HG02870 (cell line): ENCODE data around the gene CLPTM1L.
"Not testable (repeated sequence)": the region's sequence is repeated elsewhere in the genome, so short reads cannot be mapped to it uniquely, and the experiment has no call there.

ENCODE experiments used
- ATAC-seq: cut with Tn5 transposase; IDR thresholded peaks from one replicate; pipeline ENCODE4 v1.9.1; 2021; ENCODE audit warnings: mild to moderate bottlenecking, moderate library complexity; ENCODE audit not compliant: unreplicated experiment

Gene CLPTM1L

GRCh38 chr5:1381370-1382247 is 36.7 kb upstream of the CLPTM1L start:
- no peak for ATAC-seq

DNA sequence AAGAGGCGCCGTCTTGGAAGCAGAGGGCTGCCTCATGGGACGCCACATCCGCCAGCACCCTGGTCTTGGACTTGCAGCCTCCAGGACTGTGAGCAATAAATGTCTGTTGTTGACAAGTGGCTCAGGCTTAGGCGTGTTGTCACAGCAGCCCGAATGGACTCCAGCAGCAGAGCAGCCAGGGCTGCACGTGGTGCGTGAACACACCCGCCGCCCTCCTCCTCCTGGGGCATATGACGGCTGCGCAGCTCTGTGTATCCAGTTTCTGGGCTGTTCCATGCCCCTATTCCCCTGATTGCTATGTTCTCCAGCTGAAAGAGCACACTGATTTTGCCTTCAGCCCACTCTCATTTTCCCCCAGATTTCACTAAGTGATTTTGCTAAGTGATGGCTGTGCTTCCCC is 36.0 kb upstream of the CLPTM1L start:
- no peak for ATAC-seq

DNA sequence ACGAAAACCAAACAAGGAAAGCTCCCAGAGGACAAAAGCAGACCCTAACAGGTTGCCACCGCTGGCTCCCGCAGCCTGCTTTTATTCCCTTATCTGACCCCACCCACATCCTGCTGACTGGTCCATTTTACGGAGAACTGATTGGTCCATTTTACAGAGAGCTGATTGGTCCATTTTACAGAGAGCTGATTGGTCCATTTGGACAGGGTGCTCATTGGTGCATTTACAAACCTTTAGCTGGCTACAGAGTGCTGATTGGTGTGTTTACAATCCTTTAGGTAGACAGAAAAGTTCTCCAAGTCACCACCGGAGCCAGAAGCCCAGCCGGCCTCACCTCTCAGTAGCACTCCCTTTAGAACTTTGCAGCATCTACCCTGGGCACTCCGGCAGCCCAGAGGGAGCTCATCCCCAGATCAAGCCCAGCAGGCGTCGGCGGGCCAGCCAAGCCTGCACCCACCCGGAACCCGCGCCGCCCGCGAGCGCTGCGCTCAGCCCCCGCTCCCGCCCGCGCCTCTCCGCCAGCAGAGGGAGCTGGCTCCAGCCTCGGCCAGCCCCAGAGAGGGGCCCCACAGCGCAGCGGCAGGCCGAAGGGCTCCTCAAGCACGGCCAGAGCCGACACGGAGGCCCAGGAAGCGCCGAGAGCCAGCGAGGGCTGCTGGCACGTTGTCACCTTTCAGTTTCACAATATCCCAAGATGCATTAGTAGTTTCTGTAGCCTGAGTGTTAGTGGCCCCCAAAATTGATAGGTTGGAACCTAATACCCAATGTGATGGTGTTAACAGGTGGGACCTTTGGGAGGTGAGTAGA is 35.3 kb upstream of the CLPTM1L start:
- peak; percentile 56 for ATAC-seq

DNA sequence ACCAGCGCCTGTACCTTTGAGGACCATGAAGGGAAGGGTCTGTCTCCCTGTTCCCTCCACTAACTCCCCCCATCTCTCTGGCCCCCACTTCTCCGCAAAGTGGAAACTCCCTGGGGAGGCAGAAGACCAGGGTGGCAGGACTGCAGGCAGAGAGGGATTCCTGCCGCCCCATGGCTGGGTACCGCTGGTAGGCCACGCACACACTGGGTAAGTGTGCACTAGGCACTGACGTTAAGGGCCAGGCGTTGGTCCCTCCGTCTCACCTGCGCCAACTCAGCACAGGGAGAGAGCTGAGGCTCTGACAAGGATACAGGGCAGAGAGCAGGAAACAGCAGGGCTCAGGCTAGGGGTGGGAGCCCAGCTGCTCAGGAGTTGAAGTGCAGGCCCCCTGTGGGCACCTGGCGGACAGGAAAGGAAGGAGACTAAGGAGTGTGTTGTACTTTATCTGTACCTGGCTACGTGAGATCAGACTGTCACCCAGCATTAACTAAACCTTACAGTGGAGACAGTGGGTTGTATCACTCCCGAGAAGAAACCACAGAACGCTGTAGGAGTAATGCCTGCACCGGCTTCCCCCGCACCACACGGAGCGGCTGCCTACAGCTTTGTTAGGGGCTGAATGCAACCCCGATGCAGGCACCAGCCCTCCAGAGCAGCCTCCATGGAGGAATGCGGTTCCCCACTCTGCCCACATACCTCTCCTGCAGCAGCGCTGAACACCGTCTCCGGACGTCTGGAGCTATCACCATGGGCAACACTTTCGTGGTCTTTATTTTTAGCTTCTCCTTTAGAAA is 34.2 kb upstream of the CLPTM1L start:
- no peak for ATAC-seq

- ATAC-seq = no peak
These were observed 33.2 kb upstream of the CLPTM1L start for GRCh38 chr5:1378096-1378495.

- no peak for ATAC-seq
These were observed 32.1 kb upstream of the CLPTM1L start for GRCh38 chr5:1376981-1377380.

DNA sequence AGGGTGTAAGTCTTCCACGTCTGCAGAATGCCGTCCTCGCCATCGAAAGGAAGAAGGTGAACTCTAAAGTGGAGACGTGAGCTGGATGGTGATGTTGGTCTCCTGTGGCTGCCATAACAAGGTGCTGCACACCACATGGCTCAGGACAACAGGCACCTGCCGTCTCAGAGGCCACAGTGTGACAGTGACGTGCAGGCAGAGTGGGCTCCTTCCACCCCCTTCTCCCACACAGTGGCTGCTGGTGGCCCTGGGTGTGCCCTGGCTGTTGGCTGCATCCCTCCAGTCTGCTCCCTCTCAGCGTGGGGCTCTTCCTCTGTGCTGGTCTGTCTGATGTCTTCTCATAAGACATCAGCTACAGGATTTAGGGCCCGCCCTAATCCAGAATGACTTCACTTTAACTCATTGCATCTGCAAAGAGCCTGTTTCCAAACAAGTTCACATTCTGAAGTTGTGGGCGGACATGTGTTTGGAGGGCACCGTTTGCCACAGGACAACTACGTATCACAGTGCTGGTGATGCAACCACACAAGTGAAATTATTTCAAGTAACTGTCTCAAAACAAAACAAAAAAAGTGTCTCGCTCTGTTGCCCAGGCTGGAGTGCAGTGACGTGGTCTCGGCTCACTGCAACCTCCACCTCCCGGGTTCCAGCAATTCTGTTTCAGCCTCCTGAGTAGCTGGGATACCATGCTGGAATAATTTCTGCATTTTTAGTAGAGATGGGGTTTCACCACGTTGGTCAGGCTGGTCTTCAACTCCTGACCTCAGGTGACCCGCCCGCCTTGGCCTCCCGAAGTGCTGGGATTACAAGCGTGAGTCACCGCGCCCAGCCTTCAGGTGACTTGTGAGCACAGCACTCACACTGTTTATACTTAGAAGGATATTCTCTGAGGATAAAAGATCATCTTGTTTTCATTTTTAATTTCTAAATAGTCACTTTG is 31.2 kb upstream of the CLPTM1L start:
- no peak for ATAC-seq

GRCh38 chr5:1374679-1375055 is 29.8 kb upstream of the CLPTM1L start:
- no peak for ATAC-seq

DNA sequence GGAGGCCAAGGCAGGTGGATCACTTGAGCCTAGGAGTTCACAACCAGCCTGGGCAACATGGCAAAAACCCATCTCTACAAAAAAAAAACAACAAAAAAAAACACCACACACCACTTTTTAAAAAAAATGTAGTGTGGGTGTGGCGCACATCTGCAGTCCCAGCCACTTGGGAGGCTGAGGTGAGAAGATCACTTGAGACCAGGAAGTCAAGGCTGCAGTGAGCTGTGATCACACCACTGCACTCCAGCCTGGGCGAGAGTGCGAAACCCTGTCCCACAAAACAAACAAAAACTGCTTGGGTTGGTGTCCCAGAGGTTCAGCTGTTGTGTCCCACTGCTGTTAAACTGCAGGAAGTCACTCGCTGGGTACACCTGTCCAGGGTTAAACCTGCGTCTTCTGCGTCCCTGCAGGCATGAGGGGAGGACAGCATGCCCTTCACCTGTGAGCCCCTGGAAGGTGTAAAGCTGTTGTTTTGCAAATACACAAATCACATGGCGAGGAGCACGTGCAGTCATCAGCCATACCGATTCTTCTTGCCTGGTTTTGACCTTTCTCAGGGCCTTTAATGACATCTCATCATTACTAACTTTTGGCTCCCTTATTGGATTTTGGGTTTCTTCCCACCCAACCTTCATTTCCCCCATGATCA is 29.3 kb upstream of the CLPTM1L start:
- ATAC-seq = no peak

GRCh38 chr5:1371972-1372342 is 27.1 kb upstream of the CLPTM1L start:
- not testable (repeated sequence) for ATAC-seq

GRCh38 chr5:1371218-1371971 is 26.5 kb upstream of the CLPTM1L start:
- ATAC-seq = no peak

DNA sequence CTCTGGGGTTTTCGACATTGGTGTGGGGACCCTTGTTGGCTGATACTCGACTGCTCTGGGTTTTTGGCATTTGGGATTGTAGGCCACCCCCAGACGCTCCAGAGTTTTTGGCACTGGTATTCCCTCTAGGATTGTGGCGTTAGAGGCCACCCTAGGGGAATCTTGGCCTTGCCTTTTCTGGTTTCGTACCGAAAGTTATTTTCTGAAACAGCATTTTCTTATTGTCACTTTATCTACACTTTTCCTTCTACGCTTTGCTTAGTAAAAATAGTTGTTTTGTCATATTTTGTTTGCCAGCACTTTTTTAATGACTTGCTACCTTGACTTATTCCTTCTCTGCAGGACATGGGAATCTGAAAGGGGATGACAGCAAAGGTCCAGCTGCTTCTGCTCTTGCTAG is 25.1 kb upstream of the CLPTM1L start:
- ATAC-seq = no peak

GRCh38 chr5:1368756-1369155 is 23.9 kb upstream of the CLPTM1L start:
- no peak for ATAC-seq

- no peak for ATAC-seq
These were observed 23.3 kb upstream of the CLPTM1L start for GRCh38 chr5:1368236-1368635.

GRCh38 chr5:1367149-1367548 is 22.2 kb upstream of the CLPTM1L start:
- ATAC-seq = no peak

- no peak for ATAC-seq
These were observed 21.6 kb upstream of the CLPTM1L start for GRCh38 chr5:1366514-1366913.

DNA sequence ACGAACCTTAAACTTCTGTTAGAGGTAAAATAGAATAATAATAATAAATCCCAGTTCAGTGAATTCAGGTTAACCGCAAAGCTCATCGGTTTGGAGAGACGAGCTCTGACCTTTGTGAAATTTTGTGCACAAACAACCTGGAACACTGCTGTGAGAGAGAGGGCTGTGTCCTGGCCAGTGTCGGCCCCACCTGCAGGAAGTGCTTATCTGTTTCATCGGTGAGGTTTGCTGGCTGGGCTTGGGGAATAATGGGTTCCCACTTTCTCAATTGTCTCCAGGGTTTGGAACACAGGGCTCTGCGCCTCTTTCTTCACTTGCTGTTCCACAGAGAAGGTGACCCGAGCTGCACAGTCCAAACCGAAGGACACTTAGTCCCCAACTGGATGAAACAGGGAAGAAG is 19.3 kb upstream of the CLPTM1L start:
- no peak for ATAC-seq

DNA sequence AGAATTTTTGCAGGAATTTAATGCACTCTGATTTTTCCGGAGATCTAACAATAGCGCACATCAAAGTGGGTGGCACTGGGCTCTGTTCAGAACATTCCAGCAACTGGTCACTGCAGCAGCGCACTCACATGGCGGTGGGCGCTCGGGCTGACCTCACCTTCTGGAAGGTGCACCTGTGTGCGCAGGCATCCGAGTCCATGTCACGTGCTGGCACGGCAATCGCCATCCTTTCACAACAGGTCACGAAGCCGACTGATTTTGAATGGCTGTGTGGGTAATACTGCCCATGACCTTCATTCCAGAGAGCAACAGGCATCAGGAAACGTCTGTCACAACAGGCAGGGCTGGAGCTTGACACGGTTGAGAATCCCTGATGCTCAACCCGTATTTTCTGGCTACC is 18.7 kb upstream of the CLPTM1L start:
- ATAC-seq = no peak

GRCh38 chr5:1363160-1363559 is 18.3 kb upstream of the CLPTM1L start:
- ATAC-seq = no peak
